Body of pancreas (tissue), 4 donors: ENCODE data around the gene MT1G.

Experiments
- POLR2A ChIP-seq, 3 donors: fragments of 450-650 bp; IDR thresholded peaks; one replicate each; pipeline ENCODE4 v1.6.1; 2016; ENCODE audit warnings: antibody characterized with exemption in 3 of 3, mild to moderate bottlenecking in 2 of 3
- TF ChIP-seq, protein P1 (sequence below), 7 experiments: fragments of 450-650 bp in 4 of 7; fragments of 200-600 bp in 3 of 7; sonication (generic) in 3 of 7; IDR thresholded peaks; one replicate each; pipeline ENCODE4 v1.5.1; 2016 to 2019; ENCODE audit warnings: antibody characterized with exemption in 7 of 7

DNA sequence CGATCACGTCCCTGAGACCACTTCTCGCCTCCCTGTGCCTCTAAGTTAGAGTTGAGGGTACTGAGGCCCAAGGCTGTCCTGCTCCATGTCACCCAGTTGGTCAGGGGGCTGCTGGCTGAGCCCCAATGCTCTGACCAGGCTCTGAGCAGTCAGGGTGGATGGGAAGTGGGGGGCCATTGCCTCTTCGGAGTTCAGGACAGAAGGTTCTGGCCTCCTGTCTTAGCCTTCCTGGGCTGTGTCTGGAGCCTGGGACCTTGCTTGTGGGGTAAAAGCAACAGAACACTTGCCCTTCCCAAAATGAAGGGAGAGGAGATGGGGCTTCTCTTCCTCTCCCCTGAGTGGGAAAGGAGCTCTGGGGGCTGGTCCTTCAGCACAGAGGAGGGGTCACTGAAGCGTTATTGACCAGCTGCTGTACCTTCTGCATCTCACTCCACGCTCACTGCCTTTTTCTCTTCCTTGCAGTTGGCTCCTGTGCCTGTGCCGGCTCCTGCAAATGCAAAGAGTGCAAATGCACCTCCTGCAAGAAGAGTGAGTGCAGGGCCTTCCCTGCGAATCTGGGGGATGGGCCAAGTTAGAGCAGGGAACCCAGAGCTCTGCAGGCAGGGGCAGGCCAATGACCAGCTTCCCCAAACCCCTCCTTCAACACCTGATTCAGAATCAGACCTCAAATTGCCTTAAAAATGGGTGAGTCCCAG, 15.0 kb upstream of the MT1G start:
- TF ChIP-seq, protein P1, sequence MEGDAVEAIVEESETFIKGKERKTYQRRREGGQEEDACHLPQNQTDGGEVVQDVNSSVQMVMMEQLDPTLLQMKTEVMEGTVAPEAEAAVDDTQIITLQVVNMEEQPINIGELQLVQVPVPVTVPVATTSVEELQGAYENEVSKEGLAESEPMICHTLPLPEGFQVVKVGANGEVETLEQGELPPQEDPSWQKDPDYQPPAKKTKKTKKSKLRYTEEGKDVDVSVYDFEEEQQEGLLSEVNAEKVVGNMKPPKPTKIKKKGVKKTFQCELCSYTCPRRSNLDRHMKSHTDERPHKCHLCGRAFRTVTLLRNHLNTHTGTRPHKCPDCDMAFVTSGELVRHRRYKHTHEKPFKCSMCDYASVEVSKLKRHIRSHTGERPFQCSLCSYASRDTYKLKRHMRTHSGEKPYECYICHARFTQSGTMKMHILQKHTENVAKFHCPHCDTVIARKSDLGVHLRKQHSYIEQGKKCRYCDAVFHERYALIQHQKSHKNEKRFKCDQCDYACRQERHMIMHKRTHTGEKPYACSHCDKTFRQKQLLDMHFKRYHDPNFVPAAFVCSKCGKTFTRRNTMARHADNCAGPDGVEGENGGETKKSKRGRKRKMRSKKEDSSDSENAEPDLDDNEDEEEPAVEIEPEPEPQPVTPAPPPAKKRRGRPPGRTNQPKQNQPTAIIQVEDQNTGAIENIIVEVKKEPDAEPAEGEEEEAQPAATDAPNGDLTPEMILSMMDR (IDR thresholded peaks at IDR 0.05): no peak
- TF ChIP-seq POLR2A (IDR thresholded peaks at IDR 0.05): no peak
